ENCODE results near the gene IRF9.

The IRF9 gene

DNA sequence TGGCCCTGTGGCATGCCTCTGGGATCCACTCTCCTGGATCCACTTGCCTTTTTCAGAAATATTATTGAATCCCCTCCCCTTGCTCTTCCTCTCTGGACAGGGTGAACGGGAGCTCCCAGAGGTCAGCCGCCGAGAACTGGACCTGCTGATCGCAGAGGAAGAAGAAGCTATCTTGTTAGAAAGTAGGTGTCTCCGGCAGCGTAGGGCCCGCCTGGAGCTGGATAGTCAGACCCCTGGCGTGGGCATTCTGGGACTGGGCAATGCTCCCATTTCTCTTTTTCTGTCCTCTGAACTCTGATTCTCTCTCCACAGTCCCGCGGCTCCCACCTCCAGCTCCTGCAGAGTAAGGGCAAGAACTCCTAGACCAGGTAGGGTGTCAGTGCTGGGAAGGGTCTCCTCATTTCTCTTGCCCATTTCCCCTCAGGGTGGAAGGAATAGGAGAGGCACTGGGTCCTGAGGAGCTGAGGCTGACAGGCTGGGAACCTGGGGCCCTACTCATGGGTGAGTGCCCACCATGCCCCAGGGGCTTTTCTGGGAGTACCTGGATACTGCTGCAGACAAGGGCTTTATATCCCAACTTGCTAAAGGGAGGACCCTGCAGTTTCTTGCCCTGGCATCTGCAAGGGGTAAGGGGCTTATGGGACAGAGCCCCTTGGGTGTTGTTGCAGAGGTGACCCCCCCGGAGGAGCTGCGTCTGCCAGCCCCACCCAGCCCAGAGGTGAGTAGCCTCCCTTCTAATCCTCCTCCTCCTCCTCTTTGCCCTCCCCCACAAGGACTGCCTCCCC, 16.2 kb downstream of the IRF9 start:
- TF ChIP-seq ZNF70 (CRISPR knock-in tag; IDR thresholded peaks at IDR 0.05) (no peak), ZNF8 (CRISPR knock-in tag; IDR thresholded peaks at IDR 0.05) (no peak), ARNTL (CRISPR knock-in tag; IDR thresholded peaks at IDR 0.05; ENCODE audit: borderline replicate concordance, low read depth) (no peak), OSR1 (CRISPR knock-in tag; IDR thresholded peaks at IDR 0.05) (no peak), ESRRG (CRISPR knock-in tag; IDR thresholded peaks at IDR 0.05) (no peak), TOX (CRISPR knock-in tag; IDR thresholded peaks at IDR 0.05; ENCODE audit: borderline replicate concordance) (no peak), ZFP3 (CRISPR knock-in tag; IDR thresholded peaks at IDR 0.05) (no peak), RARB (CRISPR knock-in tag; IDR thresholded peaks at IDR 0.05) (no peak), BACH2 (CRISPR knock-in tag; IDR thresholded peaks at IDR 0.05; ENCODE audit: borderline replicate concordance) (no peak), SNAI2 (CRISPR knock-in tag; IDR thresholded peaks at IDR 0.05) (no peak), ZC3H10 (CRISPR knock-in tag; IDR thresholded peaks at IDR 0.05) (no peak), TCF4 (CRISPR knock-in tag; IDR thresholded peaks at IDR 0.05; ENCODE audit: borderline replicate concordance) (no peak), PPARA (CRISPR knock-in tag; IDR thresholded peaks at IDR 0.05; ENCODE audit: borderline replicate concordance) (no peak), CSDC2 (CRISPR knock-in tag; IDR thresholded peaks at IDR 0.05) (no peak)
- TF ChIP-seq, protein P1, sequence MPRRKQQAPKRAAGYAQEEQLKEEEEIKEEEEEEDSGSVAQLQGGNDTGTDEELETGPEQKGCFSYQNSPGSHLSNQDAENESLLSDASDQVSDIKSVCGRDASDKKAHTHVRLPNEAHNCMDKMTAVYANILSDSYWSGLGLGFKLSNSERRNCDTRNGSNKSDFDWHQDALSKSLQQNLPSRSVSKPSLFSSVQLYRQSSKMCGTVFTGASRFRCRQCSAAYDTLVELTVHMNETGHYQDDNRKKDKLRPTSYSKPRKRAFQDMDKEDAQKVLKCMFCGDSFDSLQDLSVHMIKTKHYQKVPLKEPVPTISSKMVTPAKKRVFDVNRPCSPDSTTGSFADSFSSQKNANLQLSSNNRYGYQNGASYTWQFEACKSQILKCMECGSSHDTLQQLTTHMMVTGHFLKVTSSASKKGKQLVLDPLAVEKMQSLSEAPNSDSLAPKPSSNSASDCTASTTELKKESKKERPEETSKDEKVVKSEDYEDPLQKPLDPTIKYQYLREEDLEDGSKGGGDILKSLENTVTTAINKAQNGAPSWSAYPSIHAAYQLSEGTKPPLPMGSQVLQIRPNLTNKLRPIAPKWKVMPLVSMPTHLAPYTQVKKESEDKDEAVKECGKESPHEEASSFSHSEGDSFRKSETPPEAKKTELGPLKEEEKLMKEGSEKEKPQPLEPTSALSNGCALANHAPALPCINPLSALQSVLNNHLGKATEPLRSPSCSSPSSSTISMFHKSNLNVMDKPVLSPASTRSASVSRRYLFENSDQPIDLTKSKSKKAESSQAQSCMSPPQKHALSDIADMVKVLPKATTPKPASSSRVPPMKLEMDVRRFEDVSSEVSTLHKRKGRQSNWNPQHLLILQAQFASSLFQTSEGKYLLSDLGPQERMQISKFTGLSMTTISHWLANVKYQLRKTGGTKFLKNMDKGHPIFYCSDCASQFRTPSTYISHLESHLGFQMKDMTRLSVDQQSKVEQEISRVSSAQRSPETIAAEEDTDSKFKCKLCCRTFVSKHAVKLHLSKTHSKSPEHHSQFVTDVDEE (CRISPR knock-in tag; IDR thresholded peaks at IDR 0.05), result no peak
- TF ChIP-seq, protein P2, sequence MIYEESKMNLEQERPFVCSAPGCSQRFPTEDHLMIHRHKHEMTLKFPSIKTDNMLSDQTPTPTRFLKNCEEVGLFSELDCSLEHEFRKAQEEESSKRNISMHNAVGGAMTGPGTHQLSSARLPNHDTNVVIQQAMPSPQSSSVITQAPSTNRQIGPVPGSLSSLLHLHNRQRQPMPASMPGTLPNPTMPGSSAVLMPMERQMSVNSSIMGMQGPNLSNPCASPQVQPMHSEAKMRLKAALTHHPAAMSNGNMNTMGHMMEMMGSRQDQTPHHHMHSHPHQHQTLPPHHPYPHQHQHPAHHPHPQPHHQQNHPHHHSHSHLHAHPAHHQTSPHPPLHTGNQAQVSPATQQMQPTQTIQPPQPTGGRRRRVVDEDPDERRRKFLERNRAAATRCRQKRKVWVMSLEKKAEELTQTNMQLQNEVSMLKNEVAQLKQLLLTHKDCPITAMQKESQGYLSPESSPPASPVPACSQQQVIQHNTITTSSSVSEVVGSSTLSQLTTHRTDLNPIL (CRISPR knock-in tag; IDR thresholded peaks at IDR 0.05; ENCODE audit: low read depth), result no peak
- TF ChIP-seq, protein P3, sequence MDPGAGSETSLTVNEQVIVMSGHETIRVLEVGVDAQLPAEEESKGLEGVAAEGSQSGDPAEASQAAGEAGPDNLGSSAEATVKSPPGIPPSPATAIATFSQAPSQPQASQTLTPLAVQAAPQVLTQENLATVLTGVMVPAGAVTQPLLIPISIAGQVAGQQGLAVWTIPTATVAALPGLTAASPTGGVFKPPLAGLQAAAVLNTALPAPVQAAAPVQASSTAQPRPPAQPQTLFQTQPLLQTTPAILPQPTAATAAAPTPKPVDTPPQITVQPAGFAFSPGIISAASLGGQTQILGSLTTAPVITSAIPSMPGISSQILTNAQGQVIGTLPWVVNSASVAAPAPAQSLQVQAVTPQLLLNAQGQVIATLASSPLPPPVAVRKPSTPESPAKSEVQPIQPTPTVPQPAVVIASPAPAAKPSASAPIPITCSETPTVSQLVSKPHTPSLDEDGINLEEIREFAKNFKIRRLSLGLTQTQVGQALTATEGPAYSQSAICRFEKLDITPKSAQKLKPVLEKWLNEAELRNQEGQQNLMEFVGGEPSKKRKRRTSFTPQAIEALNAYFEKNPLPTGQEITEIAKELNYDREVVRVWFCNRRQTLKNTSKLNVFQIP (CRISPR knock-in tag; IDR thresholded peaks at IDR 0.05; ENCODE audit: borderline replicate concordance, low read depth), result no peak
- no peak for ATAC-seq

DNA sequence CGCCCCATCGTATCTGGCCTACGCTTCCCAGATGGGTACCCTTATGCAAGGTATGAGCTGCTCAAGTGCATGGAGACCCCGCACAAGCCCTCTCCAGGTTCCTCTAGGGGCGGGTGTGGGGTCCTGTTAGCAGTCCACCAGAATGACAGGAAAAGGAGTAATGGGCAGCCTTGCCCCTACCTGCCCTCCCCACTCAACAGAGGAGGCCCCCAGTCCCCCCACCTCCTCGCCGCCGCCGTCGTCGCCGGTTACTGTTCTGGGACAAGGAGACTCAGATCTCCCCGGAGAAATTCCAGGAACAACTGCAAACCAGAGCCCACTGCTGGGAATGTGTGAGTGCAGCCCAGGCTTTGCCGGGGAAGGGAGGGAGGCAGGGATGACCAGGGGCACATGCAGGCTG, 16.8 kb downstream of the IRF9 start:
- ATAC-seq, result no peak
- TF ChIP-seq CSDC2 (CRISPR knock-in tag; IDR thresholded peaks at IDR 0.05) (no peak), GLIS3 (CRISPR knock-in tag; IDR thresholded peaks at IDR 0.05) (no peak), ISL1 (CRISPR knock-in tag; IDR thresholded peaks at IDR 0.05) (no peak), TOX (CRISPR knock-in tag; IDR thresholded peaks at IDR 0.05; ENCODE audit: borderline replicate concordance) (no peak)
- TF ChIP-seq, protein P4, sequence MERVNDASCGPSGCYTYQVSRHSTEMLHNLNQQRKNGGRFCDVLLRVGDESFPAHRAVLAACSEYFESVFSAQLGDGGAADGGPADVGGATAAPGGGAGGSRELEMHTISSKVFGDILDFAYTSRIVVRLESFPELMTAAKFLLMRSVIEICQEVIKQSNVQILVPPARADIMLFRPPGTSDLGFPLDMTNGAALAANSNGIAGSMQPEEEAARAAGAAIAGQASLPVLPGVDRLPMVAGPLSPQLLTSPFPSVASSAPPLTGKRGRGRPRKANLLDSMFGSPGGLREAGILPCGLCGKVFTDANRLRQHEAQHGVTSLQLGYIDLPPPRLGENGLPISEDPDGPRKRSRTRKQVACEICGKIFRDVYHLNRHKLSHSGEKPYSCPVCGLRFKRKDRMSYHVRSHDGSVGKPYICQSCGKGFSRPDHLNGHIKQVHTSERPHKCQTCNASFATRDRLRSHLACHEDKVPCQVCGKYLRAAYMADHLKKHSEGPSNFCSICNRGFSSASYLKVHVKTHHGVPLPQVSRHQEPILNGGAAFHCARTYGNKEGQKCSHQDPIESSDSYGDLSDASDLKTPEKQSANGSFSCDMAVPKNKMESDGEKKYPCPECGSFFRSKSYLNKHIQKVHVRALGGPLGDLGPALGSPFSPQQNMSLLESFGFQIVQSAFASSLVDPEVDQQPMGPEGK (CRISPR knock-in tag; IDR thresholded peaks at IDR 0.05; ENCODE audit: borderline replicate concordance), result no peak

DNA sequence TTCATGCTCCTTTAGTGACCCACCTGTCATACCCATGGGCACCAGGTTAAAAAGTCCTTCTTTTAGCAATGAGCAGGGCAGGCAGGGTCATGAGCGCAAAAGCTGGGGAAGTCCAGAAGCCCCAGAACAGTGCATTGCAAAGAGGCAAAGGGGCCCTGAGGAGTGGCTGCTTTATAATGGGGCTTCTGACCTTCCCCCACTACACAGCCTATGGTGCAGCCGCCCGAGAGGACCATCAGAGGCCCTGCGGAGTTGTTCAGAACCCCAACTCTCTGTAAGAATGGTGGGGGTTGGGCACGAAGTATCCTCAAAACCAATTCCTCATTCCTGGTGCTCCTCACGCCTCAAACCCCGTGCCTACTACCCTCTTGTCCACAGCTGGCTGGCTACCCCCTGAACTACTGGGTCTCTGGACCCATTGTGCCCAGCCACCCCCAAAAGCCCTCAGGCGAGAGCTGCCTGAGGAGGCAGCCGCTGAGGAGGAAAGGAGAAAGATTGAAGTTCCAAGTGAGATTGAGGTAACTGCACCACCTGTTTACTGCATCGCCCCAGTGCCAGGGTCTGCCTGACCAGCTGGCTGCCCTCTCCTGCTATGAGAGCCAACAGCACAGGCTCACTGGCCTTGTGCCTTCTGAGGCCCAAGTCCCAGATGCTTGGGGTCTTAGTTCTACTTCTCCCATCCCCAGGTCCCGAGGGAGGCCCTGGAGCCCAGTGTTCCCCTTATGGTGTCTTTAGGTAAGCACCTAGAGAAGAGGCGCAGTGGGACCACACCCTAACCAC, 17.5 kb downstream of the IRF9 start:
- ATAC-seq, result no peak
- TF ChIP-seq ZNF70 (CRISPR knock-in tag; IDR thresholded peaks at IDR 0.05), result no peak
